ENCODE results near the gene GPATCH4. TPM values are rescaled to one million over a fixed set of nuclear protein-coding genes. Genes with fewer than 3 reads are reported as not detected.
"Not testable (repeated sequence)": the region's sequence is repeated elsewhere in the genome, so short reads cannot be mapped to it uniquely, and the experiment has no call there.

The GPATCH4 gene
- total RNA-seq, 1 donor from 2014 or later, result 18.6 TPM

GRCh38 chr1:156616463-156616862 lies 15.2 kb upstream of the GPATCH4 start:
- Mint-ChIP-seq H3K9me3 (ENCODE audit: unreplicated experiment) (no peaks in the 10 kb centered on the region), H3K4me3 (ENCODE audit: unreplicated experiment) (no peak overlapping the region), H3K27ac (ENCODE audit: unreplicated experiment) (no peak overlapping the region), H3K4me1 (ENCODE audit: unreplicated experiment) (peaks cover 28% of the 10 kb centered on the region), H3K36me3 (ENCODE audit: low read depth, unreplicated experiment) (no peaks in the 10 kb centered on the region), H3K27me3 (ENCODE audit: unreplicated experiment) (peaks cover 3% of the 10 kb centered on the region)
- no peak for TF ChIP-seq CTCF (IDR thresholded peaks at IDR 0.05; ENCODE audit: unreplicated experiment)
- peak; percentile 36 for DNase-seq (ENCODE audit: low spot score)

GRCh38 chr1:156615946-156616345 lies 14.7 kb upstream of the GPATCH4 start:
- Mint-ChIP-seq H3K27ac (ENCODE audit: unreplicated experiment) (no peak overlapping the region), H3K27me3 (ENCODE audit: unreplicated experiment) (peaks cover 3% of the 10 kb centered on the region), H3K36me3 (ENCODE audit: low read depth, unreplicated experiment) (no peaks in the 10 kb centered on the region), H3K9me3 (ENCODE audit: unreplicated experiment) (no peaks in the 10 kb centered on the region), H3K4me3 (ENCODE audit: unreplicated experiment) (no peak overlapping the region), H3K4me1 (ENCODE audit: unreplicated experiment) (peaks cover 28% of the 10 kb centered on the region)
- TF ChIP-seq CTCF (IDR thresholded peaks at IDR 0.05; ENCODE audit: unreplicated experiment), result no peak
- DNase-seq (ENCODE audit: low spot score), result no peak

GRCh38 chr1:156612666-156613065 lies 11.4 kb upstream of the GPATCH4 start:
- DNase-seq (ENCODE audit: low spot score), result no peak
- no peak overlapping the region for H3K4me3 Mint-ChIP-seq (ENCODE audit: unreplicated experiment)
- H3K27ac Mint-ChIP-seq (ENCODE audit: unreplicated experiment), result no peak overlapping the region
- peaks cover 17% of the 10 kb centered on the region for H3K4me1 Mint-ChIP-seq (ENCODE audit: unreplicated experiment)
- no peaks in the 10 kb centered on the region for H3K9me3 Mint-ChIP-seq (ENCODE audit: unreplicated experiment)
- peaks cover 3% of the 10 kb centered on the region for H3K27me3 Mint-ChIP-seq (ENCODE audit: unreplicated experiment)
- no peaks in the 10 kb centered on the region for H3K36me3 Mint-ChIP-seq (ENCODE audit: low read depth, unreplicated experiment)
- TF ChIP-seq CTCF (IDR thresholded peaks at IDR 0.05; ENCODE audit: unreplicated experiment), result no peak

- not testable (repeated sequence) for H3K9me3 Mint-ChIP-seq (ENCODE audit: unreplicated experiment); DNase-seq (ENCODE audit: low spot score); H3K27me3 Mint-ChIP-seq (ENCODE audit: unreplicated experiment); H3K27ac Mint-ChIP-seq (ENCODE audit: unreplicated experiment); H3K4me1 Mint-ChIP-seq (ENCODE audit: unreplicated experiment); H3K36me3 Mint-ChIP-seq (ENCODE audit: low read depth, unreplicated experiment); H3K4me3 Mint-ChIP-seq (ENCODE audit: unreplicated experiment)
Measured at GRCh38 chr1:156610072-156610471, 8.8 kb upstream of the GPATCH4 start.

GRCh38 chr1:156608981-156609380 lies 7.7 kb upstream of the GPATCH4 start:
- peak; percentile 58 for DNase-seq (ENCODE audit: low spot score)
- Mint-ChIP-seq H3K27me3 (ENCODE audit: unreplicated experiment) (no peaks in the 10 kb centered on the region), H3K4me1 (ENCODE audit: unreplicated experiment) (peaks cover 9% of the 10 kb centered on the region), H3K9me3 (ENCODE audit: unreplicated experiment) (no peaks in the 10 kb centered on the region), H3K27ac (ENCODE audit: unreplicated experiment) (no peak overlapping the region), H3K36me3 (ENCODE audit: low read depth, unreplicated experiment) (no peaks in the 10 kb centered on the region), H3K4me3 (ENCODE audit: unreplicated experiment) (no peak overlapping the region)
- peak; percentile 73 for TF ChIP-seq CTCF (IDR thresholded peaks at IDR 0.05; ENCODE audit: unreplicated experiment)
